H1 (cell line): ENCODE data around the gene GPRC6A. TPM values are rescaled to one million over a fixed set of nuclear protein-coding genes. Genes with fewer than 3 reads are reported as not detected.

Experiments used
- SIRT6 ChIP-seq: IDR thresholded peaks from one replicate; pipeline ENCODE4 v1.7.1; 2012; ENCODE audit warnings: low read length, inconsistent platforms
- SP1 ChIP-seq: IDR thresholded peaks from 2 replicates; pipeline ENCODE4 v1.6.1; 2011; ENCODE audit warnings: low read depth, low read length
- polyA plus RNA-seq, 7 experiments: library from polyadenylated mRNA; depleted of rRNA in 3 of 7; stranded (reverse) in 5 of 7; unstranded in 2 of 7; fragments of >200 nt in 5 of 7; fragments of 200-250 nt in 2 of 7; gene quantifications; 1 replicate in 5 of 7; 2 replicates in 1 of 7; 4 replicates in 1 of 7; pipeline versions ENCODE4 v1.2.1 to v1.2.3, GENCODE V29; 2011 to 2013; ENCODE audit warnings: missing spikeins in 2 of 7, mixed read lengths in 2 of 7
- total RNA-seq: library from RNA; stranded (reverse); fragmentation: NEBNext Ultra II Directional; extraction: Animal tissue kit (Norgen Biotek cat#: 25700); gene quantifications from 2 replicates; pipeline ENCODE4 v1.2.1, GENCODE V29; 2021

GPRC6A gene
- total and polyA plus RNA-seq, 2 of the 8 experiments (the other 6 are each of a cell fraction or from before 2014, with no cell fraction given) = 0.09 to 0.22 TPM

- TF ChIP-seq SP1 (no peak), SIRT6 (no peak)
Observed at GRCh38 chr6:116767715-116768114, 61.2 kb downstream of the GPRC6A start (continued).
